ENCODE results near the gene MIER2.

Gene MIER2

GRCh38 chr19:313169-313987 lies 31.2 kb downstream of the MIER2 start:
- ChIA-PET POLR2A (no interaction called here), CTCF (interaction anchor here (1.6 kb wide), 1 partner anchor 18 kb away, joined by 11 read pairs; no protein-coding TSS in a partner anchor)
- no peaks in the 10 kb centered on the region for H3K9me3 ChIP-seq (ENCODE audit: control insufficient read depth, insufficient read depth, low read depth, low read length)
- TF ChIP-seq ZFHX2 (tag by site-specific recombination; conservative IDR thresholded peaks at IDR 0.05) = peak; percentile 75
- no peak for TF ChIP-seq ZNF518A (tag by site-specific recombination; conservative IDR thresholded peaks at IDR 0.05; ENCODE audit: low read depth)
- H3K27ac ChIP-seq (ENCODE audit: extremely low read depth, low read depth, low read length) = no peak overlapping the region
- no peaks in the 10 kb centered on the region for H3K4me1 ChIP-seq (ENCODE audit: control insufficient read depth, insufficient read depth, low read length)
- peaks cover 13 to 82% of the 10 kb centered on the region in 2 experiments; a peak in 2 of 3 replicates for H3K36me3 ChIP-seq (ENCODE audit: control insufficient read depth in 2 of 2, insufficient read depth in 1 of 2, low read length in 2 of 2)
- H3K4me3 ChIP-seq (ENCODE audit: low read depth, low read length) = no peak overlapping the region

- ChIA-PET POLR2A (no interaction called here), CTCF (no interaction called here)
- H3K9me3 ChIP-seq (ENCODE audit: control insufficient read depth, insufficient read depth, low read depth, low read length) = no peaks in the 10 kb centered on the region
- peaks cover 6 to 88% of the 10 kb centered on the region in 2 experiments; a peak in 2 of 3 replicates for H3K36me3 ChIP-seq (ENCODE audit: control insufficient read depth in 2 of 2, insufficient read depth in 1 of 2, low read length in 2 of 2)
- H3K4me3 ChIP-seq (ENCODE audit: low read depth, low read length) = no peak overlapping the region
- no peaks in the 10 kb centered on the region for H3K4me1 ChIP-seq (ENCODE audit: control insufficient read depth, insufficient read depth, low read length)
- no peak for TF ChIP-seq ZFP69B (tag by site-specific recombination; IDR thresholded peaks at IDR 0.05)
- no peak for TF ChIP-seq ZNF146 (tag by site-specific recombination; IDR thresholded peaks at IDR 0.05)
- TF ChIP-seq PRDM2 (tag by site-specific recombination; IDR thresholded peaks at IDR 0.05; ENCODE audit: borderline replicate concordance) = no peak
- TF ChIP-seq SP2 (tag by site-specific recombination; IDR thresholded peaks at IDR 0.05) = no peak
- TF ChIP-seq BCL11A (tag by site-specific recombination; IDR thresholded peaks at IDR 0.05; ENCODE audit: low read depth) = no peak
- no peak for TF ChIP-seq ZSCAN18 (tag by site-specific recombination; IDR thresholded peaks at IDR 0.05)
- no peak for TF ChIP-seq ZNF558 (tag by site-specific recombination; IDR thresholded peaks at IDR 0.05)
- no peak for TF ChIP-seq ZNF140 (tag by site-specific recombination; IDR thresholded peaks at IDR 0.05)
- no peak for TF ChIP-seq ZBTB10 (tag by site-specific recombination; IDR thresholded peaks at IDR 0.05)
- no peak for TF ChIP-seq ZNF76 (tag by site-specific recombination; IDR thresholded peaks at IDR 0.05; ENCODE audit: borderline replicate concordance, low read depth)
- TF ChIP-seq SALL2 (tag by site-specific recombination; IDR thresholded peaks at IDR 0.05; ENCODE audit: borderline replicate concordance) = no peak
- H3K27ac ChIP-seq (ENCODE audit: extremely low read depth, low read depth, low read length) = no peak overlapping the region
Measured at GRCh38 chr19:311813-312261, 32.8 kb downstream of the MIER2 start.

Measured in HEK293 (cell line).